BLaER1 (cell line): ENCODE data around the gene SIK3.

Experiments used
- H3K27ac ChIP-seq: shearing (Covaris generic); formaldehyde crosslinking; 2 replicates; pipeline ENCODE4 v1.8.1; 2022
- H3K27me3 ChIP-seq: shearing (Covaris generic); formaldehyde crosslinking; 2 replicates; pipeline ENCODE4 v1.8.1; 2022
- H3K36me3 ChIP-seq: shearing (Covaris generic); formaldehyde crosslinking; 2 replicates; pipeline ENCODE4 v1.8.1; 2022
- H3K4me1 ChIP-seq: shearing (Covaris generic); formaldehyde crosslinking; 2 replicates; pipeline ENCODE4 v1.8.1; 2022
- H3K4me2 ChIP-seq: shearing (Covaris generic); formaldehyde crosslinking; 2 replicates; pipeline ENCODE4 v1.8.1; 2022
- H3K4me3 ChIP-seq: shearing (Covaris generic); formaldehyde crosslinking; 2 replicates; pipeline ENCODE4 v1.8.1; 2022
- H3K9ac ChIP-seq: shearing (Covaris generic); formaldehyde crosslinking; 2 replicates; pipeline ENCODE4 v1.8.1; 2022
- H3K9me3 ChIP-seq: shearing (Covaris generic); formaldehyde crosslinking; 2 replicates; pipeline ENCODE4 v1.8.1; 2022
- H4K20me1 ChIP-seq: shearing (Covaris generic); formaldehyde crosslinking; 2 replicates; pipeline ENCODE4 v1.8.1; 2022
- Cebpa-rat ChIP-seq: shearing (Covaris generic); IDR thresholded peaks from 2 replicates; pipeline ENCODE4 v1.8.1; 2022

The SIK3 gene

GRCh38 chr11:116831790-116832349 lies 266.4 kb downstream of the SIK3 start:
- no peaks in the 10 kb centered on the region for H3K27me3 ChIP-seq
- H3K4me2 ChIP-seq: no peak overlapping the region
- no peak for TF ChIP-seq Cebpa-rat
- no peak overlapping the region for H3K9ac ChIP-seq
- H3K36me3 ChIP-seq: no peaks in the 10 kb centered on the region
- peaks cover 33% of the 10 kb centered on the region for H3K4me1 ChIP-seq
- H3K4me3 ChIP-seq: no peak overlapping the region
- no peak overlapping the region for H3K27ac ChIP-seq
- H3K9me3 ChIP-seq: no peaks in the 10 kb centered on the region
- no peaks in the 10 kb centered on the region for H4K20me1 ChIP-seq

- no peak overlapping the region for H3K27ac ChIP-seq
- H3K4me2 ChIP-seq: peak overlapping the region; percentile 75; the same call in 1 of the 2 replicates
- H3K9ac ChIP-seq: no peak overlapping the region
- H3K36me3 ChIP-seq: no peaks in the 10 kb centered on the region
- no peaks in the 10 kb centered on the region for H3K9me3 ChIP-seq
- no peak for TF ChIP-seq Cebpa-rat
- H3K27me3 ChIP-seq: no peaks in the 10 kb centered on the region
- no peaks in the 10 kb centered on the region for H4K20me1 ChIP-seq
- H3K4me3 ChIP-seq: no peak overlapping the region
- peaks cover 30% of the 10 kb centered on the region for H3K4me1 ChIP-seq
Measured at GRCh38 chr11:116830184-116830912, 267.9 kb downstream of the SIK3 start.

DNA sequence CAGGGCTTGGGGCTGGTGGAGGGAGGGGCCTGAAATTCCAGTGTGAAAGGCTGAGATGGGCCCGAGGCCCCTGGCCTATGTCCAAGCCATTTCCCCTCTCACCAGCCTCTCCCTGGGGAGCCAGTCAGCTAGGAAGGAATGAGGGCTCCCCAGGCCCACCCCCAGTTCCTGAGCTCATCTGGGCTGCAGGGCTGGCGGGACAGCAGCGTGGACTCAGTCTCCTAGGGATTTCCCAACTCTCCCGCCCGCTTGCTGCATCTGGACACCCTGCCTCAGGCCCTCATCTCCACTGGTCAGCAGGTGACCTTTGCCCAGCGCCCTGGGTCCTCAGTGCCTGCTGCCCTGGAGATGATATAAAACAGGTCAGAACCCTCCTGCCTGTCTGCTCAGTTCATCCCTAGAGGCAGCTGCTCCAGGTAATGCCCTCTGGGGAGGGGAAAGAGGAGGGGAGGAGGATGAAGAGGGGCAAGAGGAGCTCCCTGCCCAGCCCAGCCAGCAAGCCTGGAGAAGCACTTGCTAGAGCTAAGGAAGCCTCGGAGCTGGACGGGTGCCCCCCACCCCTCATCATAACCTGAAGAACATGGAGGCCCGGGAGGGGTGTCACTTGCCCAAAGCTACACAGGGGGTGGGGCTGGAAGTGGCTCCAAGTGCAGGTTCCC lies 268.6 kb downstream of the SIK3 start, which contains the start of gene APOC3:
Gene APOC3, plus strand, starts transcription at position 383 of the 659 bp plus-strand sequence. CDS start 676 bp downstream, outside the sequence.
- H3K27me3 ChIP-seq: no peaks in the 10 kb centered on the region
- H3K4me3 ChIP-seq: no peak within 1 kb of the TSS
- TF ChIP-seq Cebpa-rat: no peak
- no peaks in the 10 kb centered on the region for H3K9me3 ChIP-seq
- peak within 1 kb of the TSS; percentile 75 for H3K4me2 ChIP-seq
- peaks cover 23% of the 10 kb centered on the region for H3K4me1 ChIP-seq
- peak within 1 kb of the TSS; percentile 41; the same call in 1 of the 2 replicates for H3K27ac ChIP-seq
- H4K20me1 ChIP-seq: no peaks in the 10 kb centered on the region
- H3K36me3 ChIP-seq: no peaks in the 10 kb centered on the region
- H3K9ac ChIP-seq: 0 out of 2 replicates have a peak within 1 kb of the TSS, but pooled peaks have one; percentile 45

DNA sequence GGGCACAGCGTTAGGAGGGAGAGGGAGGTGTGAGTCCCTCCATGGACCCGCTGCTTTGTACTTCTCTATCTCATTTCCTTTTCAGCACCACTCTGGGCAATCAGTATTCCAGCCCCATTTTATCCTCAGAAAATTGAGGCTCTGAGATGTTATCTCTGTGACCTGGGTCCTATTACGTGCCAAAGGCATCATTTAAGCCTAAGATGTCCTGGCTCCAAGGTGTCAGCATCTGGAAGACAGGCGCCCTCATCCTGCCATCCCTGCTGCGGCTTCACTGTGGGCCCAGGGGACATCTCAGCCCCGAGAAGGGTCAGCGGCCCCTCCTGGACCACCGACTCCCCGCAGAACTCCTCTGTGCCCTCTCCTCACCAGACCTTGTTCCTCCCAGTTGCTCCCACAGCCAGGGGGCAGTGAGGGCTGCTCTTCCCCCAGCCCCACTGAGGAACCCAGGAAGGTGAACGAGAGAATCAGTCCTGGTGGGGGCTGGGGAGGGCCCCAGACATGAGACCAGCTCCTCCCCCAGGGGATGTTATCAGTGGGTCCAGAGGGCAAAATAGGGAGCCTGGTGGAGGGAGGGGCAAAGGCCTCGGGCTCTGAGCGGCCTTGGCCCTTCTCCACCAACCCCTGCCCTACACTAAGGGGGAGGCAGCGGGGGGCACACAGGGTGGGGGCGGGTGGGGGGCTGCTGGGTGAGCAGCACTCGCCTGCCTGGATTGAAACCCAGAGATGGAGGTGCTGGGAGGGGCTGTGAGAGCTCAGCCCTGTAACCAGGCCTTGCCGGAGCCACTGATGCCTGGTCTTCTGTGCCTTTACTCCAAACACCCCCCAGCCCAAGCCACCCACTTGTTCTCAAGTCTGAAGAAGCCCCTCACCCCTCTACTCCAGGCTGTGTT lies 269.4 kb downstream of the SIK3 start:
- H3K9ac ChIP-seq: 0 out of 2 replicates have a peak overlapping the region, but pooled peaks have one; percentile 45

GRCh38 chr11:116827461-116827860 lies 270.8 kb downstream of the SIK3 start:
- Histone ChIP-seq H3K9ac (no peak overlapping the region), H4K20me1 (no peaks in the 10 kb centered on the region)
- TF ChIP-seq Cebpa-rat: no peak

More for the DNA sequence above, 269.4 kb downstream of the SIK3 start:
- Histone ChIP-seq H3K27me3 (no peaks in the 10 kb centered on the region), H3K4me2 (peak overlapping the region; percentile 75), H3K4me3 (no peak overlapping the region), H3K9me3 (no peaks in the 10 kb centered on the region), H3K27ac (peak overlapping the region; percentile 41; the same call in 1 of the 2 replicates), H3K36me3 (no peaks in the 10 kb centered on the region), H3K4me1 (peaks cover 15% of the 10 kb centered on the region), H4K20me1 (no peaks in the 10 kb centered on the region)
- no peak for TF ChIP-seq Cebpa-rat

GRCh38 chr11:116826751-116827431 lies 271.3 kb downstream of the SIK3 start:
- H3K4me3 ChIP-seq: no peak overlapping the region
- no peak overlapping the region for H3K9ac ChIP-seq
- no peak for TF ChIP-seq Cebpa-rat
- no peaks in the 10 kb centered on the region for H3K9me3 ChIP-seq
- no peaks in the 10 kb centered on the region for H3K27me3 ChIP-seq
- no peak overlapping the region for H3K4me2 ChIP-seq
- H3K36me3 ChIP-seq: no peaks in the 10 kb centered on the region
- H3K27ac ChIP-seq: no peak overlapping the region
- no peaks in the 10 kb centered on the region for H4K20me1 ChIP-seq
- peaks cover 10% of the 10 kb centered on the region for H3K4me1 ChIP-seq

More at GRCh38 chr11:116827461-116827860, 270.8 kb downstream of the SIK3 start:
- H3K4me1 ChIP-seq: peaks cover 10% of the 10 kb centered on the region
- H3K9me3 ChIP-seq: no peaks in the 10 kb centered on the region
- no peaks in the 10 kb centered on the region for H3K36me3 ChIP-seq
- H3K27me3 ChIP-seq: no peaks in the 10 kb centered on the region
- no peak overlapping the region for H3K4me3 ChIP-seq
- no peak overlapping the region for H3K4me2 ChIP-seq
- H3K27ac ChIP-seq: no peak overlapping the region

GRCh38 chr11:116825854-116826750 lies 272.1 kb downstream of the SIK3 start:
- H3K4me1 ChIP-seq: peaks cover 10% of the 10 kb centered on the region
- no peaks in the 10 kb centered on the region for H3K27me3 ChIP-seq
- H3K9me3 ChIP-seq: no peaks in the 10 kb centered on the region
- no peak overlapping the region for H3K4me3 ChIP-seq
- H3K9ac ChIP-seq: no peak overlapping the region
- no peak for TF ChIP-seq Cebpa-rat
- no peak overlapping the region for H3K27ac ChIP-seq
- H3K4me2 ChIP-seq: no peak overlapping the region
- H4K20me1 ChIP-seq: no peaks in the 10 kb centered on the region
- H3K36me3 ChIP-seq: no peaks in the 10 kb centered on the region

- Histone ChIP-seq H3K27me3 (no peaks in the 10 kb centered on the region), H3K4me1 (peaks cover 10% of the 10 kb centered on the region), H4K20me1 (no peaks in the 10 kb centered on the region), H3K36me3 (no peaks in the 10 kb centered on the region), H3K4me2 (no peak overlapping the region), H3K9me3 (no peaks in the 10 kb centered on the region), H3K27ac (no peak overlapping the region), H3K9ac (no peak overlapping the region), H3K4me3 (no peak overlapping the region)
- TF ChIP-seq Cebpa-rat: no peak
Measured at GRCh38 chr11:116825434-116825833, 272.8 kb downstream of the SIK3 start.
